ENCODE measurements around the gene YY2. TPM values are rescaled to one million over a fixed set of nuclear protein-coding genes. Genes with fewer than 3 reads are reported as not detected.
A peak's percentile ranks its signal among the peaks of the same experiment; 100 is the strongest.
"Not testable (repeated sequence)": the region's sequence is repeated elsewhere in the genome, so short reads cannot be mapped to it uniquely, and the experiment has no call there.

The YY2 gene
- total RNA-seq, 1 donor from 2014 or later, result 5.4 TPM

GRCh38 chrX:21874182-21874581 is 18.4 kb downstream of the YY2 start:
- not testable (repeated sequence) for DNase-seq (ENCODE audit: low read depth)

- DNase-seq (ENCODE audit: low read depth), result no peak
Measured at GRCh38 chrX:21875013-21875412, 19.2 kb downstream of the YY2 start.

- DNase-seq (ENCODE audit: low read depth), result no peak
Measured at GRCh38 chrX:21881881-21882574, 26.2 kb downstream of the YY2 start.

- peak; percentile 27 for DNase-seq (ENCODE audit: low read depth)
Measured at GRCh38 chrX:21883258-21883657, 27.5 kb downstream of the YY2 start.

GRCh38 chrX:21885568-21885967 is 29.8 kb downstream of the YY2 start:
- DNase-seq (ENCODE audit: low read depth), result no peak

GRCh38 chrX:21905313-21905712 is 49.5 kb downstream of the YY2 start:
- no peak for DNase-seq (ENCODE audit: low read depth)

- DNase-seq (ENCODE audit: low read depth), result peak; percentile 47
Measured at GRCh38 chrX:21905953-21906352, 50.2 kb downstream of the YY2 start.

GRCh38 chrX:21907260-21907659 is 51.5 kb downstream of the YY2 start:
- peak; percentile 35 for DNase-seq (ENCODE audit: low read depth)

Other genes starting within 250 kb of the YY2 start
- gene KLHL34, start 197.7 kb upstream of the YY2 start, total RNA-seq, result not detected in 2 replicates
- gene SMPX, start 97.9 kb upstream of the YY2 start, total RNA-seq, result not detected in 2 replicates
- 5.0 and 17.9 TPM in 2 replicates for gene MBTPS2, start 16.4 kb upstream of the YY2 start, total RNA-seq
- gene SMS, start 84.7 kb downstream of the YY2 start, total RNA-seq, result 341 and 398 TPM in 2 replicates
- gene PHEX, start 176.3 kb downstream of the YY2 start, total RNA-seq, result 0.35 and 1.0 TPM in 2 replicates

All from renal cortical epithelial cell (primary cell).